Caki2 (cell line): Measurements from ENCODE around the gene BTBD9. TPM values are rescaled to one million over a fixed set of nuclear protein-coding genes. Genes with fewer than 3 reads are reported as not detected.

Source experiments
- DNase-seq: peaks from one replicate; pipeline ENCODE4 v3.0.0-alpha.2; 2015; ENCODE audit warnings: low read depth
- in situ Hi-C: cut with HindIII; loops from 2 replicates; pipeline ENCODE4 v1.10.0; 2016; ENCODE audit warnings: low sequenced_read_pairs, low pct_unique_long_range_greater_than_20kb, mixed read lengths
- total RNA-seq: library from RNA; depleted of rRNA; stranded (reverse); fragments of >200 nt; shearing (Covaris generic); gene quantifications from 2 replicates; pipeline ENCODE4 v1.2.3, GENCODE V29; 2014; ENCODE audit warnings: low replicate concordance

BTBD9 gene
- total RNA-seq, 1 experiment from 2014 or later, result 17.0 TPM

- no peak for DNase-seq
- in situ Hi-C loops, result no loop called here
These were observed 162.0 kb downstream of the BTBD9 start for GRCh38 chr6:38477680-38478260.

DNA sequence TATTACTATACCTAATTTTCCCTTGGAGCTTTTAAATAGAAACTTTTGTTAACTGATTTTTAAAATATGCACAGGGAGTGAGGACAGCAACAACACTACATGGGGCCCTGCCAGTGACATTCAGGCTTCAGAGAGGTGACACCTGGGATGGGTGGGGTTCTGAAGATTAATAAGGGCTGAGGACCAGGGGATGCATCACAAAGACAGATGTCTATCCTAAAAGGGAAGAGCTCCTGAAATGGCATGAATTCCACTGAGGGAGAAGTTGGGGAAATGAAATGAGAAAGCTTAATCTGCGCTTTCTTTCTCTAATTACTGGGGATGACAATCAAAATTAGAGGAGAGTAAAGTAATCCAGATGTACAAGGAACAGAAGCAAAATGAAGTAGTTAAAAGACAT lies 162.8 kb downstream of the BTBD9 start:
- DNase-seq, result no peak
- in situ Hi-C loops, result no loop called here

DNA sequence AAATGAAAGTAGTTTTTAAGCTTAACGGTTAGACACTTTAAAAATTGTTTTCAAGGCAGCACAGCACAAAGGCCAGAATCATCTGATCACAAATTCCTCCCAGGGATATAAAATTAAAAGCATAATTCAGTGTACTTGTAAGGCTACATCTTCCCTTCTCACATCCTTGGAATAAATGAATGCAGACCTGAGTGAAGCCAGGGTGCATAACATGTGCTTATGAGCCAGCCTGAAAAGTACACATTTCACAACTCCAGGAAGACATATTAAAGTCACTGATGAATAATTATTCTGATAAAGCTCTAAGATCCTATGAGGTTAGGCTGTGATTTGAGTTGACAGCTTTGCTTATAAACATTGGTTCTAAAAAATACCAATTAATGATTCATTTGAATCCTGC lies 163.6 kb downstream of the BTBD9 start:
- in situ Hi-C loops, result no loop called here
- DNase-seq, result no peak

DNA sequence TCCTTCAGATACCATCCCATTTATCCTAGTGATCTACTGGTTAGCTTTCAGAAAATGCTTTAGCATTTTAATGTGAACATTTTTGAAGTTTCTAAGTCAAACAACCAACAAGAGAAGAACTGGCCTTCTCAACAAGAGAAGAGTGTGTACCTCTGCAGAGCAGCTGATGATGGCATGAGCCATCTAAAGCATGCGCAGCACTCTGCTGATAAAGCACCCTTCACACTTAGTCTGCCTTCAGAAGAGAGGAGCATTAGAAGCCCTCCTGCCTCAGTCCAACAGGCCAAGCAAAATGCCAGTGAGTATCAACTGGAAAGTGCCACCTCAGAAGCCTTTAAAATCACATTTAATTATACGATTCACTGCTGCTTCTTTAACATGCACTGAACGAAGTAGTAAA lies 169.2 kb downstream of the BTBD9 start:
- in situ Hi-C loops, result no loop called here
- DNase-seq, result no peak

DNA sequence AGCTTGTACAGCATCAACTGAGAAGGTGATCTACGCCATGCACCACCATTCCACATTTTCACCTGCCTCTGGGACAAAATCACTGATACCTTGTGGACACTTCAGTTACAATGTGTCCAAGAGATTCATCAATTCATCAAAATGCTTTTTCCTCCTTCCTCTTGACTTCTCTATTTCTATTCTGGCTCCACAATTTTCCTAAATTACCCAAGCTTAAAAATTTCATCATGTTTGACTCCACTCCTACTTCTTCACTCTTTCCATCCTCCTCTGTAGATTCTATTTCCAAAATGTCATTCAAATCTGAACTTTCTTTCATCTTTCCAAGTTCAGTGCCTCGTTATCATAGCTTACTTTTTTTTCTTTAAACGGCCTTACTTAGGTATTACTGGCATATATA lies 172.2 kb downstream of the BTBD9 start:
- in situ Hi-C loops, result no loop called here
- DNase-seq, result no peak

DNA sequence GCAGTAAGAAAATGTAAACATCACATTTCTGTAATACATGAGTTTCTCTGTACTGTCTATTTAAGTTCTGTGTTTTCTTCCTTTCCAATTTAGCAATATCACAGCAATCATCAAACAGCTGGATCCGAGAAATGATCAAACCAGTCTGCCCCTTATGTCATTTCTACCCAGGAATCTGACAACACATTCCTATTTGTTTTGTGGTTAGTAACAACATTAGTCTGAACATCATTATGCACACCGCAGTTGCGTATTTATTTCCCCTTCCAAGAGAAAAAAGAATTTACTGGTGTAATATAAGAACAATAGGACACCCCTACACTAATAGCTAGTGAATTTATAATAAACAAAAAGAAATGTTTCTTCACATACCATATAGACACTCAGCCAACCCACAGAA lies 179.5 kb downstream of the BTBD9 start:
- in situ Hi-C loops, result no loop called here
- DNase-seq, result no peak

- no peak for DNase-seq
- in situ Hi-C loops, result no loop called here
These were observed 180.4 kb downstream of the BTBD9 start for GRCh38 chr6:38459291-38459690.

- in situ Hi-C loops, result no loop called here
- no peak for DNase-seq
These were observed 185.9 kb downstream of the BTBD9 start for GRCh38 chr6:38453861-38454260.

- no peak for DNase-seq
- in situ Hi-C loops, result no loop called here
These were observed 186.7 kb downstream of the BTBD9 start for GRCh38 chr6:38452816-38453660.

GRCh38 chr6:38450717-38451116 lies 189.0 kb downstream of the BTBD9 start:
- no peak for DNase-seq
- in situ Hi-C loops, result no loop called here

- in situ Hi-C loops, result no loop called here
- no peak for DNase-seq
These were observed 193.8 kb downstream of the BTBD9 start for GRCh38 chr6:38445925-38446324.

DNA sequence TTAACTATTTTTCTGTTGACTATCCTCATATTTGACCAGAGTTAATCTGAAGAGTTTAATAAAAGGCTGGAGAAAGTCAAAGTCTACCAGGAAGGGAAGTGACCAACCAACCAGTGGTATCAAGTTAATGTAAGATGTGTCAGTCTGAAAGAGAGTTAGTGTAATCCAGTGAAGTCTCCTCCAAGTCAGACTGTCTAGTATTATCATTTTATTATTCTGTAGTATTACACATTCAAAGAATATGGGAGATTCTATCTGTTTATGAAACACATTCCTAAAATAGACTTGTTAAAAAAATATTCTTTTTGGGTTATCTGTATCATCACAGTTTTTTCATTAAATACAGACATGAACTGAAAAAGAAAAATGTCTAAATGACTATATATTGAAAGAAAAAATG lies 194.4 kb downstream of the BTBD9 start:
- in situ Hi-C loops, result no loop called here
- no peak for DNase-seq

- in situ Hi-C loops, result no loop called here
These were observed 196.2 kb downstream of the BTBD9 start for GRCh38 chr6:38443352-38444144.

GRCh38 chr6:38438097-38438496 lies 201.6 kb downstream of the BTBD9 start:
- in situ Hi-C loops, result no loop called here

More at GRCh38 chr6:38443352-38444144, 196.2 kb downstream of the BTBD9 start:
- no peak for DNase-seq

GRCh38 chr6:38436726-38437465 lies 202.8 kb downstream of the BTBD9 start:
- no peak for DNase-seq

More at GRCh38 chr6:38438097-38438496, 201.6 kb downstream of the BTBD9 start:
- no peak for DNase-seq

GRCh38 chr6:38435330-38435729 lies 204.4 kb downstream of the BTBD9 start:
- in situ Hi-C loops, result no loop called here
- DNase-seq, result no peak

More at GRCh38 chr6:38436726-38437465, 202.8 kb downstream of the BTBD9 start:
- in situ Hi-C loops, result no loop called here

GRCh38 chr6:38434051-38434450 lies 205.7 kb downstream of the BTBD9 start:
- DNase-seq, result no peak
- in situ Hi-C loops, result no loop called here

DNA sequence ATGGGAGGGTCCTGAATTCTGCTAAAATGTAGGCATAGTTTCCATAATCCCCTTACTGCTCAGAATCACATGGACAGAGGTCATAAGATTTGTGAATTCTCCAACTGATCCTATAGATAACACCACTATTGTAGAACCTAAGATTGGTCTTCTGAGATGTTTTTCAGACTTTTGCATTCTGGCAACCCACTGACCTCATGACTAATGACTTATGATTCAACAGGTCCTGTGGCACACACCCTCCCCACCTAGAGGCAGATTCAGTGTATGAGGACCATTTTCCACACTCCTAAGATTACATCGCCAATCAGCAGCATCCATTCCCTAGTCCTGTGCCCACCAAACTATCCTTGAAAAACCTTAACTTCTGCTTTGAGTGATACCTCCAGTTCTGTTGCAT lies 207.2 kb downstream of the BTBD9 start:
- in situ Hi-C loops, result no loop called here
- DNase-seq, result no peak
